Esophagus muscularis mucosa (tissue), 4 donors: ENCODE data around the gene RADX.

ENCODE experiments used
- CTCF ChIP-seq, 3 experiments: fragments of 200-600 bp in 2 of 3; fragments of 450-650 bp in 1 of 3; sonication (generic) in 2 of 3; IDR thresholded peaks; one replicate each; pipeline ENCODE4 v1.5.1; 2017 to 2019; ENCODE audit warnings: antibody characterized with exemption in 3 of 3, mild to moderate bottlenecking in 2 of 3, moderate library complexity in 1 of 3
- EP300 ChIP-seq: sonication (generic); formaldehyde crosslinking; IDR thresholded peaks from one replicate; pipeline ENCODE4 v1.6.1; 2017; ENCODE audit warnings: antibody characterized with exemption
- POLR2A ChIP-seq: fragments of 450-650 bp; IDR thresholded peaks from one replicate; pipeline ENCODE4 v1.6.1; 2017; ENCODE audit warnings: antibody characterized with exemption, moderate library complexity, mild to moderate bottlenecking, low read depth
- POLR2AphosphoS5 ChIP-seq, 2 donors: sonication (generic); formaldehyde crosslinking; IDR thresholded peaks; one replicate each; pipeline ENCODE4 v1.6.1; 2017; ENCODE audit warnings: antibody characterized with exemption in 2 of 2

- no peak for TF ChIP-seq CTCF (IDR thresholded peaks at IDR 0.05)
- no peak for TF ChIP-seq POLR2A
- no peak for TF ChIP-seq POLR2AphosphoS5 (IDR thresholded peaks at IDR 0.05)
- TF ChIP-seq EP300, result no peak
These were observed 104.7 kb downstream of the RADX start for GRCh38 chrX:106716463-106716862.
